HEK293 (cell line): ENCODE measurements around the gene ISM1.

Experiments
- AEBP2 ChIP-seq: fragments of 450-650 bp; formaldehyde crosslinking; IDR thresholded peaks from 2 replicates; pipeline ENCODE4 v1.5.1; 2016; ENCODE audit warnings: missing biosample characterization, missing genetic modification characterization, borderline replicate concordance
- CTCF ChIP-seq: fragments of 450-650 bp; formaldehyde crosslinking; IDR thresholded peaks from 2 replicates; pipeline ENCODE4 v1.5.1; 2016; ENCODE audit warnings: missing biosample characterization, missing genetic modification characterization
- EGR2 ChIP-seq: fragments of 450-650 bp; formaldehyde crosslinking; IDR thresholded peaks from 2 replicates; pipeline ENCODE4 v1.5.1; 2016; ENCODE audit warnings: low read depth, missing biosample characterization, missing genetic modification characterization
- ELK4 ChIP-seq: IDR thresholded peaks from 2 replicates; pipeline ENCODE4 v1.6.1; 2011; ENCODE audit warnings: mild to moderate bottlenecking, low read depth, low read length, borderline replicate concordance
- ZBTB26 ChIP-seq: fragments of 450-650 bp; formaldehyde crosslinking; optimal IDR thresholded peaks from 2 replicates; pipeline ENCODE3; 2016; ENCODE audit warnings: missing biosample characterization, mild to moderate bottlenecking, missing genetic modification characterization
- ZNF707 ChIP-seq: fragments of 450-650 bp; formaldehyde crosslinking; IDR thresholded peaks from 2 replicates; pipeline ENCODE4 v1.5.1; 2016; ENCODE audit warnings: missing biosample characterization, missing genetic modification characterization
- ZNF785 ChIP-seq: fragments of 450-650 bp; formaldehyde crosslinking; IDR thresholded peaks from 2 replicates; pipeline ENCODE4 v1.5.1; 2016; ENCODE audit warnings: missing biosample characterization, missing genetic modification characterization

GRCh38 chr20:13283869-13284829 is 63.1 kb downstream of the ISM1 start:
- TF ChIP-seq CTCF (tag by site-specific recombination) (no peak), ZBTB26 (tag by site-specific recombination) (no peak), ZNF707 (tag by site-specific recombination) (no peak), EGR2 (no peak), ZNF785 (tag by site-specific recombination) (no peak), AEBP2 (tag by site-specific recombination) (no peak), ELK4 (no peak)
